Adipose tissue (tissue), 3 donors: Measurements from ENCODE around the gene RIN2. TPM values are rescaled to one million over a fixed set of nuclear protein-coding genes. Genes with fewer than 3 reads are reported as not detected.
A peak's percentile ranks its signal among the peaks of the same experiment; 100 is the strongest.
"Not testable (repeated sequence)": the region's sequence is repeated elsewhere in the genome, so short reads cannot be mapped to it uniquely, and the experiment has no call there.

ENCODE experiments used
- H3K27ac ChIP-seq: one replicate; pipeline ENCODE4 v1.5.1; 2013; ENCODE audit warnings: low read depth, low read length
- WGBS, 3 donors: extraction: QIAGEN DNeasy Blood & Tissue Kit; methylation state at CpG; one replicate each; pipeline ENCODE4 v1.1.7; 2013; 5-methylcytosine and 5-hydroxymethylcytosine counted together
- polyA plus RNA-seq, 3 donors: library from polyadenylated mRNA; stranded (reverse); fragments of 200-250 nt; gene quantifications; one replicate each; pipeline ENCODE4 v1.2.3, GENCODE V29; 2013
- donor health status: healthy with polysubstance abuse.
- donor health status: Bipolar disorder and iron deficiency.
- donor health status: healthy.

Gene RIN2
- polyA plus RNA-seq, 3 donors = 8.7 to 24.9 (median 15.0) TPM

DNA sequence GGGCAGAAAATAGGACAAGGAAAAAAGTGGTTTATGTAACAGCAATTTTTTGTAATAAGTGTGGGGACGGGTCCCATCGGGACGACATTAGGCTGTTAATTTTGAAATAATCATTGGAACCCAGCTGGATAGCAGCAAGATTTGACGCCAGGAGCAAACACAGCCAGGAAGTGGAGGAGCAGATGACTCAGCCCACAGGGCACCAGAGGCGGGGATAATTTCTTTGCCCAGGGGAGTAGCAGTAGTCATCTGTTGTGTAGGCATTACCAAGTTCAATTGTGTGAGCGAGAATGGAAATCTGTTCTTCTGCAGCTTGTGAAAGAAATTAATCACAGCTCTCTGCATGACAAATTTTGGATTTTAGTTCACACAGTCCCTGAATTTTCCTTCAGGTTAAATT, 22.6 kb upstream of the RIN2 start:
- 3 to 53% (median 5%) methylated on average over 6 of the region's 6 CpGs for WGBS, 3 donors
- no peak overlapping the region for H3K27ac ChIP-seq

DNA sequence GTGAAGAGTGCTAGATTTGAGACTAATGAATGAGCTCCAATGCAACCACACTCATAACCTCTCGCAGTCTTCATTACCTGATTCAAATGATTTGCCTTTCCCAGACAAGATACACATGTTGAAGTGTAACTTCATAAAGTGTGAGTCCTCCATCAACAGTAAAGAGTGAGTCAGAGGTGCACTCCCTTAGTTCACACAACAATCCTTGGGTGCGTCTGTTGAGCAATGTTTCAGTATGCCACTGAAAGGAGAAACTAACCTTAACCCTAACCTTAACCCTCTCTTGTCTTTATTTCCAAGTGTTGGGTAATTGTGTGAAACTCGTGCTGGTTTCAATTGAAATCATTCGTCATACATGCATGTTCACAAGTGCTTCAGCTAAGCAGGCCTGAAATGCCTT, 21.0 kb upstream of the RIN2 start:
- WGBS, 3 donors = 42 to 72% (median 49%) methylated on average over 4 of the region's 4 CpGs
- H3K27ac ChIP-seq = no peak overlapping the region

DNA sequence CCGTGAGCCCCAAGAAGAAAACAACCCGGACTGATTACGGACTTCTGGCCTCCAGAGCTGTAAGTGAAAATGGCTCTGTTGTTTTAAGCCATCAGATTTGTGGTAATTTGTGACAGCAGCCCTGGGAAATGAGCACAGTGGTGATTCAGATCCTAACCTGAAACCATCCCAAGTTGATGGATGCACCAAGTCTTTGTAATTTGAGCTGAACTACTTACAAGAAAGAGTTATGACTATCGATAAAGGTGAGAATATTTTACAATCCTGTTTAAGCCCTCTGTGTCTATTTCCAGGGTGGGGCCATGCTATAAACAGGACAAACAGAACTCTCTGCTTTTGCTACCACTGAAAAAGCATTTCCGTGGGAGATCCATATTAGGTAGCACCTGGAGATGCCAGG, 19.1 kb upstream of the RIN2 start:
- WGBS, 3 donors = 87 to 93% (median 93%) methylated on average over 5 of the region's 5 CpGs
- no peak overlapping the region for H3K27ac ChIP-seq

GRCh38 chr20:19739351-19739750, 18.7 kb upstream of the RIN2 start:
- WGBS, 3 donors = 87 to 95% (median 94%) methylated on average over 10 of the region's 10 CpGs
- no peak overlapping the region for H3K27ac ChIP-seq

DNA sequence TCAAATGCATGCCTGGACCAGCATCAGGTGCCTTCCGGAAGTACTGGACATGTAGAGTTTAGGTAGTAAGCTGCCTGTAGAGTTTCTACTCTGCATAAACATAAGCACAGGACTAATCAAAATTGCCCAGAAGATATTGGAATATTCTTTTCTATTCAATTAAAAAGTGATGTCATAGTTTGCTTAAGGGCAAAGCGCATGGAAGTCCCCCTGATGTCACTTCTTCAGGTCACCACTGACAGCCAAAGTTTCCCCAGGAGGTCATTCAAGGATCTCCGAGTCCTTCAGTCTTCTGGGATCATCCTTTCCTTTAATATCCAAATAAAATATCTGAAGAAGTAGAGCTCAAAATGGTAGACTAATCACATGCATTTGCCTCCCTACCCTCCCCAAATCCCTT, 17.5 kb upstream of the RIN2 start:
- H3K27ac ChIP-seq = no peak overlapping the region
- WGBS, 3 donors = 75 to 90% (median 80%) methylated on average over 3 of the region's 3 CpGs

DNA sequence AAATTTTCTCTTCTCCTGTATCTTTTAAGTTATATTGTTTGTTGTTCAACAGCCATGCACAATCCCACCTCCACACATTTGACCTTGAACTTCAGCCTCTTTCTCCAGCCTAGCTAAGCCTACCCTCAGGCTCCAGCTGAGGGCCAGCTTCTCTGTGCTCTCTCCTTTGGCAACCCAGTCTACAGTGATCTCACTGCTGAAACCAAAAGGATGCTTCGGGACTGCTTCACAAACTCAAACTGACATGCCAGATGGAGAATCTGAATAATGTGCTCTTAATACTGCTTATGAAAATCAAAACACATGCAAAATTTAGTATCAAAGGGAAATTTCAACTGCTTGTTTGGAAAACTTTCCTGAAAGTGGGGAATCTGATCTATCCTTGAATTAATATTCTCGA, 16.1 kb upstream of the RIN2 start:
- no peak overlapping the region for H3K27ac ChIP-seq
- 65 to 89% (median 77%) methylated on average over 2 of the region's 2 CpGs for WGBS, 3 donors

DNA sequence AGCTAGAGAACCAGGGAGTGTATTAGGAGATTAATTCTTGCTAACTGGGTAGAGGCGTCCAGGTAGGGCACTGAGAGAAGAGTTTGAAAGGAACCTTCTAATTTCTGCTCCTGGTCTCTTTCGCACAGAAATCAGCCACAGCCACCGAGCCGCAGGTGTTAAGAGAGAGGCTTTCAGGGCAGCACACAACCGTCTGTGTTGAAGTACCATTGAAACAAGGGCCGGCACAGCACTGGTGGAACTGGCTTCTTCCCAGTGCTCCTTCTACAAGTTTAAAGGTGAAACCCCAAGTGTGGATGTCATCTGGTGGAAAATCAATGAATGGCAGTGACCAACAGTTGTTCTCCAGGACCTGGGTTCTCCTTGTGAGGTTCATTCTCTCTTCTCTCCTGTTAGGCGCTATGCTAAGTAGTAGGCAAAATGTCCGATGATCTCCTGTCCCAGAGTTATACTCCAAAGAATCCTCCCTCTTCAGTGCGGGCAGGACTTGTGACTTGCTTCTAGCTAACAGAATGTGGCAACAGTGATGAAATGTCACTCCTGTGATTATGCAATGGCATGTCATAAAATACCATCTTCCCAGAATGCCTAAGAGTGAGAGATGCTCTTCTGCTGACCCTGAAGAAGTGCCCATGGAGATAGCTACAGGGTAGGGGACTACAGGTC, 15.0 kb upstream of the RIN2 start:
- no peak overlapping the region for H3K27ac ChIP-seq
- WGBS, 3 donors = 75 to 85% (median 83%) methylated on average over 9 of the region's 9 CpGs

DNA sequence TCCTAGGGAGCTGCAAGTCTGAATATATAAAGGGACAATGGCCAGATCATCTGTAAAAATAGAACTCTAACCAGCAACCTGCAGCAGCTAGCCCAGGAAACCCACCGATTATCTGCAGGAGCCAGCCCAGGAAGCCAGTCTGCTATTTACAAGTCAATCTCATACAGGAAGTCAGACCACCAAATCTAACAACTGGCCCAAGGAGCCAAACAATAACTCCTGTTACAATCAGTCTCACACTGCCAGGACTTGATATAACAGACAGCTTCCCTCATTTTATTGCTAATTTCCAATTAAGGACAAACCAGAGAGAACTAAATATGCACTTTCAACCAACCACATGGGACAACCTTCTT, 14.4 kb upstream of the RIN2 start:
- H3K27ac ChIP-seq = no peak overlapping the region
- WGBS, 3 donors = 21 to 57% (median 28%) methylated on average over 1 of the region's 1 CpG

DNA sequence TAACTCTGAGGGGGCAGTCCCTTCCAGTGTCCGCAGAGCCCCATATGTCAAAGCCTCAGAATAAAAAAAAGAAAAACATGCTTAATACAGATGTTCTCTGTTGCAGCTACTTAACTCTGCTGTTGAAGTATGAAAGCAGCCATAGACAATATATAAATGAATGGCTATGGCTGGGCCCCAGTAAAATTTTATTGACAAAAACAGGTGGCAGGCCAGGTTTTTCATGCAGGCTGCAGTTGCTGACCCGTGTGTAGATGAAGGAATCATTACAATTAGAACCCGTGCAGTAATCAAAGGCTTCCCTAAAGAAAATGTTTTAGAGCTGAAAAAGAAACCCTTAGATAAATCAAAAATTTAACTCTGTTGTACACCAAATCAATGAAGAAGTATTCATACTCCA, 13.0 kb upstream of the RIN2 start:
- no peak overlapping the region for H3K27ac ChIP-seq
- 90 to 97% (median 94%) methylated on average over 3 of the region's 3 CpGs for WGBS, 3 donors

- H3K27ac ChIP-seq = no peak overlapping the region
- WGBS, 3 donors = 60 to 82% (median 82%) methylated on average over 1 of the region's 1 CpG
Measured at GRCh38 chr20:19745584-19745983, 12.5 kb upstream of the RIN2 start.

GRCh38 chr20:19746396-19746795, 11.7 kb upstream of the RIN2 start:
- 95 to 100% (median 100%) methylated on average over 1 of the region's 1 CpG for WGBS, 3 donors
- no peak overlapping the region for H3K27ac ChIP-seq

GRCh38 chr20:19747903-19748302, 10.2 kb upstream of the RIN2 start:
- H3K27ac ChIP-seq = no peak overlapping the region
- 89 to 95% (median 91%) methylated on average over 4 of the region's 4 CpGs for WGBS, 3 donors

- 90 to 93% (median 92%) methylated on average over 2 of the region's 2 CpGs for WGBS, 3 donors
Measured at GRCh38 chr20:19748681-19749080, 9.4 kb upstream of the RIN2 start.

GRCh38 chr20:19749618-19750071, 8.4 kb upstream of the RIN2 start:
- no peak overlapping the region for H3K27ac ChIP-seq
- 52 to 76% (median 53%) methylated on average over 3 of the region's 3 CpGs for WGBS, 3 donors

More at GRCh38 chr20:19748681-19749080, 9.4 kb upstream of the RIN2 start:
- H3K27ac ChIP-seq = no peak overlapping the region

GRCh38 chr20:19750101-19750606, 7.9 kb upstream of the RIN2 start:
- no peak overlapping the region for H3K27ac ChIP-seq
- WGBS, 3 donors = 73 to 87% (median 73%) methylated on average over 4 of the region's 4 CpGs

DNA sequence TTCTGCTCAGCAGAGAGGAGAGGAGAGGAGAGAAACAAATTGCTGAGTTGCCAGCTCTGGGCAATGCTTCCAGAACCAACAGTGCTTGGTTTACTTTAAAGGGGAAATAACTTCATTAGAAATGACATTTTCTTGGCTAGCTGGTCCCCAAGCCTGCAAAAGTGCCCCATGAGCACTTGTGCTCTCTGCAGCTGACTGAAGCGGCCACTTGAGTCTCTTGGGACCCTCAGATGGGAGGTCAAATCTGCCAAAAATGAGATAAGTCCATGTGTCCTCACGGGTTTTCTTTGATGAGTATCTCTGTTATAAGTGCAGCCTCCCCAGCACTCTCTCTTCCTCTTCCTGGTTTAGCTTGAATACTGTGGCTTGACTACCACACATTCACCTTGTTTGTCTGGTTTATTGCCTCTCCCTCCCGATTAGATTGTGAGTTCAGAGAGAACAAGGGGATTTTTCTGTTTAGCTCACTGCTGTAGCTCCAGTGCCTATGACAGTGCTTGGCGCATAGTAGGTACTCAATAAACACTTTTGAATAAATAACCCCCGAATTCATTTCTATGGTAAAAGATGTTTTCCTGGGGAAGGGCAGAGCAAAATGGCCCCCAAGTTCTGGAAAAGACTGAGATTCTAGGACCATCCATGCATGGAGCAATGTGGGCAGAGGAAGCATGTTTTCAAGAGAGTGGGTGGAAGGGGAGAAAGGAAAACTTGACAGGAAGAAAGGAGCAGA, 7.0 kb upstream of the RIN2 start:
- 43 to 59% (median 44%) methylated on average over 5 of the region's 5 CpGs for WGBS, 3 donors

DNA sequence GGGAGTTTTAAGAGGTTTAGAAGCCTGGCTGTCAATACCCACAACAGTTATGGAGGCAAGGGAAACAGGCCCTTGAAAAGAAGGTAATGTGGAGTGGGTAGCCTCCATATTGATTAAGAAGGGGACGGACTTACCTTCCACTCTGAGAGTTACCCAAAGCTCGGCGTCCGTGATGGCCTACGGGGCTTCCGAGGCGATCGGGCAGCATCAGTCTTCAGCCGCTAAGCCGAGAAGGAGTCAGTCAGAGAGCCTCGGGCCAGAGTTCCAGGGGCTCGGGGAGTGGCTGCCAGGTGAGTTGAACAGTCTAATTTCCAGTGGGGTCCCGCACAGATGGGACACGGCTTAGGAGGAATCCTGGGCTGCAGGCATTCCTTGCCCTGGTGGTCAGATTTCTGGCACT, 3.9 kb upstream of the RIN2 start:
- 88 to 92% (median 90%) methylated on average over 14 of the region's 14 CpGs for WGBS, 3 donors
- H3K27ac ChIP-seq = not testable (repeated sequence)

More for the DNA sequence above, 7.0 kb upstream of the RIN2 start:
- no peak overlapping the region for H3K27ac ChIP-seq

DNA sequence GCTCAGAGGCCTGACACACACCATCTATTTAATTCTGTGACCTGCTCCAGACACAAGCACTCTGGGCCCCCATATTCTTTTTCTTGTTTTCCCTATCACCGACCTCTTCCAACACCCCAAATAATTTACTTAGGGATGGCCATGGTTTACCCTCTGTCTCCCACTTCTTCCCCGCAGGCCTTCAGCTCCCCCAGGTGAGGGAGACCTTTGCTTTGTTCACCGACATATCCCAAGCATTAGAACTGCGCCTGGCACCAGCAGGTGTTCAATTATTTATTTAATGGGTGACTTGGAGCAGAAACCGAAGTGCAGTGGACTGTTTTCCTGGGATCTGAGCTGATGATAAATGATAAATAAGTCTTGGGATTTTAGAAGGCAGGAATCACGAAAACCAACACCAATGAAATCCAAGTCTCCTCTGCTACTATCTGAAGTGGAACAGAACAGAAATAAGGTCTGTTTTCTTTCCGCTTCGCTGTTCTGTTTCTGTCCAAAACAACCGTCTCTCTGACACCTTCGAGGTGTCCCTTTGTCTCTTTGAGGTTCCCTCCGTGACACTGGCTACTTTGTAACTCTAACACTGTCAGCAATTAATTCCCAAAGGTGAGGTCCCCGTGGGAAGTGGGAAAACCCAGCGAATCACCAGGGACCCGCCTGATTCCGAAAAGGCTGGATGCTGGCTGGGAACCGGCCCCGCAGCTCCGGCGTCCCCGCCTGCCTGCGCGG, 1.1 kb upstream of the RIN2 start:
- WGBS, 3 donors = 9 to 23% (median 20%) methylated on average over 22 of the region's 22 CpGs
- peak overlapping the region; percentile 19 for H3K27ac ChIP-seq

DNA sequence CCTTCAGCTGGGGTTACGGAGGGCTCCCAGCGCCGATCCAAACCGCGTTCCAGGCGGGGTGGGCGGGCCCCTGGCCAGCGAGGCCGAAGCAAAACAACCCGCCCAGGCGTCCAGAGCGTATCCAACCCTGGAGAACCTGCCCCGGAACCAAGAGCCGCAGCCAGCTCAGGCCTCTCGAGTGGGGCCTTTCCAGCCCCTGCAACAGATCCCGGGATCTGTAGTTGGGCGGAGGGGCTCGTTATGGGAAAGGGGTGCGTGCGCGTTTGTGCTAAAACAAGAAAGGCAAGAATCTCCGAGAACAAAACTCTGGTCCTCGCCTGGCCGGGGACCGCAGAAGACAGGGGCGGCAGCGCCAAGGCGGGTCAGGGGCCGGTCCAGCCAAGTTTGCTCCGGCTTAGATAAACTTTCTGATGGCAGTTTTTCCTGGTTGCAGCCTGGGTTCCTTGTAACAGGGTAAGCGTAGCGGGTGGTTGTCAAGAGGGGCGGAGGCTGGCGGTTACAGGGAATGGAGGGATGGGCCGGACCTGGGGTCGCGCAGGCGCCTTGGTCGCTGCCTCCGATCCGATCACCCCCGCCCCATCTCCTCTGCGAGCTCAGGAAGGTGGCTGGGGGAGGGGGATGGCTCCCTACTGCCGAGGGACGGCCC, 448 bp upstream of the RIN2 start:
- 0% methylated on average over 43 to 45 of the region's 45 CpGs for WGBS, 3 donors

More for the DNA sequence above, 448 bp upstream of the RIN2 start:
- peak overlapping the region; percentile 19 for H3K27ac ChIP-seq
